Heart right ventricle (tissue), 16 donors: ENCODE data around the gene ELL. TPM values are rescaled to one million over a fixed set of nuclear protein-coding genes. Genes with fewer than 3 reads are reported as not detected.

Experiments
- ATAC-seq, 8 donors: fragments of 200-7000 bp; cut with Tn5 transposase; one replicate each; pipeline ENCODE4 v1.9.1; 2020; ENCODE audit warnings: mild to moderate bottlenecking in 8 of 8, moderate library complexity in 8 of 8, moderate number of reproducible peaks in 1 of 8
- DNase-seq, 2 donors: peaks; one replicate each; pipeline ENCODE4 v3.0.0-alpha.2; 2020
- H3K27ac ChIP-seq, 10 donors: fragments of 200-600 bp; sonication (generic) in 2 of 10; one replicate each; pipeline versions ENCODE4 v1.5.0 to v1.8.0; 2020 to 2022; ENCODE audit warnings: mild to moderate bottlenecking in 3 of 10
- H3K27me3 ChIP-seq, 7 donors: fragments of 200-600 bp; one replicate each; pipeline ENCODE4 v1.8.0; 2021 to 2022; ENCODE audit warnings: mild to moderate bottlenecking in 2 of 7
- H3K36me3 ChIP-seq, 9 donors: fragments of 200-600 bp; sonication (generic) in 1 of 9; one replicate each; pipeline versions ENCODE4 v1.5.0 to v1.8.0; 2020 to 2022; ENCODE audit warnings: mild to moderate bottlenecking in 2 of 9
- H3K4me1 ChIP-seq, 9 donors: fragments of 200-600 bp; sonication (generic) in 1 of 9; one replicate each; pipeline versions ENCODE4 v1.5.0 to v1.8.0; 2020 to 2022; ENCODE audit warnings: mild to moderate bottlenecking in 4 of 9
- H3K4me3 ChIP-seq, 10 donors: fragments of 200-600 bp; sonication (generic) in 2 of 10; one replicate each; pipeline versions ENCODE4 v1.5.0 to v1.8.0; 2020 to 2022; ENCODE audit warnings: mild to moderate bottlenecking in 7 of 10, moderate library complexity in 2 of 10
- H3K9me3 ChIP-seq, 11 donors: fragments of 200-600 bp in 10 of 11; sonication (generic) in 2 of 11; one replicate each; pipeline versions ENCODE4 v1.5.0 to v1.8.0; 2013 to 2022; ENCODE audit warnings: mild to moderate bottlenecking in 2 of 11, control low read depth in 1 of 11, moderate library complexity in 1 of 11
- WGBS, 2 donors: extraction: QIAGEN DNeasy Blood & Tissue Kit; methylation state at CpG; one replicate each; pipeline ENCODE4 v1.1.7; 2013; ENCODE audit warnings: inconsistent platforms in 1 of 2; 5-methylcytosine and 5-hydroxymethylcytosine counted together
- intact Hi-C, 10 donors: fragments of 100-400 bp; cut with DNase I; formaldehyde crosslinking; loops; one replicate each; pipeline versions ENCODE4 v1.11.1 to v1.14.2; 2022
- polyA plus RNA-seq, 2 donors: library from polyadenylated mRNA; stranded (reverse); fragments of 200-250 nt; gene quantifications; one replicate each; pipeline ENCODE4 v1.2.3, GENCODE V29; 2013
- total RNA-seq, 10 donors: library from RNA; stranded (reverse); fragmentation: NEBNext Ultra II Directional in 3 of 10; extraction: Animal tissue kit (Norgen Biotek cat#: 25700) in 3 of 10; gene quantifications; one replicate each; pipeline versions ENCODE4 v1.2.1 to v1.2.4, GENCODE V29; 2021 to 2023
- TF ChIP-seq, protein P1 (sequence below), 9 donors: fragments of 200-600 bp; sonication (generic) in 2 of 9; IDR thresholded peaks; one replicate each; pipeline versions ENCODE4 v1.5.0 to v1.8.0; 2021 to 2022; ENCODE audit warnings: antibody characterized with exemption in 9 of 9, mild to moderate bottlenecking in 5 of 9, moderate library complexity in 1 of 9
- donor health status: Arrhythmogenic right ventricular cardiomyopathy.
- donor health status: ischemic (EF 13 %, LVEDD 7.1; RV severe dilation, severe dysfunction).
- donor health status: healthy with polysubstance abuse.
- donor health status: DM: no; HTN: yes; CAD: no.
- donor health status: DM: no; HTN: no; CAD: no.
- donor health status: ischemic (EF 25% LVEDD 6.9; RV normal size, moderate dysfunction).
- donor health status: ischemic (EF 25% LVEDD 5.7; RV mildly dilated, moderate dysfunction).
- donor health status: healthy.
- donor health status: DM: yes; HTN: yes; CAD: no.
- donor health status: Ischemic cardiomyopathy.
- donor health status: ischemic (EF 35%, LVEDD 5.7; RV mildly dilated, moderate dysfunction).
- donor health status: nonischemic (EF 11% LVEDD 7.7; RV severe dilation, severe dysfunction).
- donor health status: DM: yes; HTN: yes; CAD: no.
- donor health status: PGD.
- donor health status: ischemic (EF 29% LVEDD 5.4; RV normal size, mild dysfunction).
- donor health status: nonischemic (EF 23%, LVEDD 6.1; RV moderate dilation, normal function).

ELL gene
- total and polyA plus RNA-seq, 12 donors: 4.0 to 13.1 (median 6.8) TPM

DNA sequence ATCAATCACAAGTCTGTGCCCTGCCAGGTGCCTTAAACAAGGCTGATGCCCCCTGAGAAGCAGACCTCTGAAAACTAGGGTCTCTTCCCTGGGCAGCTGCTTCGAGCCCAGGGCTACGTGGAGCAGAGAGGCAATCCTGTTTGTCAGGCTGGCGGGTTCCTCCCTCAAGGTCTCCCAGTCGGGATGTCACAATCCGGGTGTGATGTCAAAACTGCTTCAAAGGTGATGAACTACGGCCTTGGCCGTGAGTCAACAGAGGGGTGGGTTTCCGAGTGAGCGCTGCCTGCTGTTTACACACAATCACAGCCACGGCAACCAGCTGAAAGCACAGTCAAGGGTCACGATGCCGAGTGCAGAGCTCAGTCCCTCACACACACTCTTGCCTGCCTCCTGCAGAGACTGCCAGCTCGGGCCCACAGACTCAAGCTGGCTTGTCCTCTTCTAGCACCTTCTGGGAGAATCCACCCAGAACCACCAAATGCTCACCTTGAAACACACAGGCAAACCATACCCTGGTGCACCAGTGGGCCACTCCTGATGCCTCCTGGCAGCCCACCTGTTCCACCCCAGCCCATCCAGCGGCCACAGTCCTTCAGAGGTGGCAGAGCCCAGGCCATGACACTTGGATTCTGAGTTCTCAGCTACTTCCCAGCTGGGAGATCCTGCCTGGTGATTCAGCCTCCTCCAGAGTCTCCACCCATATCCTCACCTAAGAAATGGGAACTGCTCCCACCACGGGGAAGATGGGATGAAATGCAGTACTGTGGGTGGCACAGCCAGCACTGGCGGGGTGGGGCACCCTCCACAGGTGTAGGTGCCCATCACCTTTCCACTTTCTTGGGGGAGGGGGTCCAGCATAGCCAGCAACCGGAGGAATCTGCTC, 6.8 kb downstream of the ELL start:
- DNase-seq (peak; percentile 48 to 65), ATAC-seq (peak; percentile 24 to 67 (median 53))
- H3K27me3 ChIP-seq: no peaks in the 10 kb centered on the region
- H3K36me3 ChIP-seq: peaks cover 0 to 4% (median 0%) of the 10 kb centered on the region in 9 donors
- peaks cover 17 to 89% (median 65%) of the 10 kb centered on the region in 9 donors for H3K4me1 ChIP-seq
- WGBS, 2 donors: 36 to 41% methylated on average over 17 of the region's 17 CpGs
- H3K4me3 ChIP-seq: no peak overlapping the region
- H3K9me3 ChIP-seq: no peaks in the 10 kb centered on the region
- peak overlapping the region; percentile 5 to 87 (median 68) for H3K27ac ChIP-seq
- intact Hi-C loops: loop anchor here in 4 of 10 donors (5.0 to 10.0 kb wide), 2 partner anchors 43 to 50 kb away; no protein-coding TSS in a partner anchor
- TF ChIP-seq, protein P1, sequence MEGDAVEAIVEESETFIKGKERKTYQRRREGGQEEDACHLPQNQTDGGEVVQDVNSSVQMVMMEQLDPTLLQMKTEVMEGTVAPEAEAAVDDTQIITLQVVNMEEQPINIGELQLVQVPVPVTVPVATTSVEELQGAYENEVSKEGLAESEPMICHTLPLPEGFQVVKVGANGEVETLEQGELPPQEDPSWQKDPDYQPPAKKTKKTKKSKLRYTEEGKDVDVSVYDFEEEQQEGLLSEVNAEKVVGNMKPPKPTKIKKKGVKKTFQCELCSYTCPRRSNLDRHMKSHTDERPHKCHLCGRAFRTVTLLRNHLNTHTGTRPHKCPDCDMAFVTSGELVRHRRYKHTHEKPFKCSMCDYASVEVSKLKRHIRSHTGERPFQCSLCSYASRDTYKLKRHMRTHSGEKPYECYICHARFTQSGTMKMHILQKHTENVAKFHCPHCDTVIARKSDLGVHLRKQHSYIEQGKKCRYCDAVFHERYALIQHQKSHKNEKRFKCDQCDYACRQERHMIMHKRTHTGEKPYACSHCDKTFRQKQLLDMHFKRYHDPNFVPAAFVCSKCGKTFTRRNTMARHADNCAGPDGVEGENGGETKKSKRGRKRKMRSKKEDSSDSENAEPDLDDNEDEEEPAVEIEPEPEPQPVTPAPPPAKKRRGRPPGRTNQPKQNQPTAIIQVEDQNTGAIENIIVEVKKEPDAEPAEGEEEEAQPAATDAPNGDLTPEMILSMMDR (IDR thresholded peaks at IDR 0.05): no peak

- DNase-seq (peak; percentile 53 to 73), ATAC-seq (peak in 7 of 8 donors; percentile 45 to 85 (median 74))
- Histone ChIP-seq H3K27ac (peak overlapping the region in 8 of 10 donors; percentile 29 to 87 (median 68)), H3K36me3 (peaks cover 0 to 4% (median 0%) of the 10 kb centered on the region in 9 donors), H3K9me3 (no peaks in the 10 kb centered on the region), H3K4me1 (peaks cover 21 to 88% (median 64%) of the 10 kb centered on the region in 9 donors), H3K27me3 (no peaks in the 10 kb centered on the region), H3K4me3 (no peak overlapping the region)
- intact Hi-C loops: loop anchor here in 3 of 10 donors (5.0 to 10.0 kb wide), 2 partner anchors 42 to 49 kb away; no protein-coding TSS in a partner anchor
- TF ChIP-seq, protein P1 (IDR thresholded peaks at IDR 0.05): no peak
- 26 to 45% methylated on average over 11 of the region's 11 CpGs for WGBS, 2 donors
Observed at GRCh38 chr19:18513868-18514267, 8.0 kb downstream of the ELL start.

DNA sequence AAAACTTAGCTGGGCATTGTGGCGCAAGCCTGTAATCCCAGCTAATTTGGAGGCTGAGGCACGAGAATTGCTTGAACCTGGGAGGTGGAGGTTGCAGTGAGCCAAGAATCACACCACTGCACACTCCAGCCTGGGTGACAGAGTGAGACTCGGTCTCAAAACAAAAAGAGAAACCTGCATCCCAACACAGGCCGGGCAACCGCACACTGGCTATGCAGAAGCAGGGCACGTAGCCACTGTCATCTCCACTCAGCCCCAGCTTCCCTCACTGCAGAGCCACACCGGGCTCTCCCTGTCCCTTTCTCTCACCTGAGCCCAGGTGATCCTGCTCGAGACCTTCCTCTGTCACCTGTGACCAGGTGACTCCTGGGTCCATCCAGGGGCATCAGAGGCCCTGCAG, 11.7 kb downstream of the ELL start:
- ATAC-seq (no peak), DNase-seq (no peak)
- TF ChIP-seq, protein P1 (IDR thresholded peaks at IDR 0.05): no peak
- H3K4me1 ChIP-seq: peaks cover 43 to 93% (median 80%) of the 10 kb centered on the region in 9 donors
- WGBS, 2 donors: 92 to 93% methylated on average over 8 of the region's 8 CpGs
- intact Hi-C loops: loop anchor here in 3 of 10 donors (5.0 to 10.0 kb wide), 2 partner anchors 38 to 45 kb away; no protein-coding TSS in a partner anchor
- no peaks in the 10 kb centered on the region for H3K9me3 ChIP-seq
- H3K27me3 ChIP-seq: no peaks in the 10 kb centered on the region
- H3K4me3 ChIP-seq: no peak overlapping the region
- peak overlapping the region in 1 of 10 donors; percentile 31 for H3K27ac ChIP-seq
- peaks cover 0 to 8% (median 0%) of the 10 kb centered on the region in 9 donors for H3K36me3 ChIP-seq

- no peak overlapping the region for H3K4me3 ChIP-seq
- TF ChIP-seq, protein P1 (IDR thresholded peaks at IDR 0.05): no peak
- no peaks in the 10 kb centered on the region for H3K27me3 ChIP-seq
- peak overlapping the region in 9 of 10 donors; percentile 63 to 90 (median 75) for H3K27ac ChIP-seq
- H3K9me3 ChIP-seq: no peaks in the 10 kb centered on the region
- DNase-seq (no peak), ATAC-seq (no peak)
- intact Hi-C loops: loop anchor here in 1 of 10 donors (5.0 kb wide), 1 partner anchor 41 kb away; no protein-coding TSS in a partner anchor
- H3K4me1 ChIP-seq: peaks cover 44 to 93% (median 80%) of the 10 kb centered on the region in 9 donors
- 79 to 90% methylated on average over 7 of the region's 7 CpGs for WGBS, 2 donors
- H3K36me3 ChIP-seq: peaks cover 0 to 5% (median 0%) of the 10 kb centered on the region in 9 donors
Observed at GRCh38 chr19:18508585-18508984, 13.3 kb downstream of the ELL start.
